Measurements from ENCODE around the gene ZBTB37.

ZBTB37 gene

DNA sequence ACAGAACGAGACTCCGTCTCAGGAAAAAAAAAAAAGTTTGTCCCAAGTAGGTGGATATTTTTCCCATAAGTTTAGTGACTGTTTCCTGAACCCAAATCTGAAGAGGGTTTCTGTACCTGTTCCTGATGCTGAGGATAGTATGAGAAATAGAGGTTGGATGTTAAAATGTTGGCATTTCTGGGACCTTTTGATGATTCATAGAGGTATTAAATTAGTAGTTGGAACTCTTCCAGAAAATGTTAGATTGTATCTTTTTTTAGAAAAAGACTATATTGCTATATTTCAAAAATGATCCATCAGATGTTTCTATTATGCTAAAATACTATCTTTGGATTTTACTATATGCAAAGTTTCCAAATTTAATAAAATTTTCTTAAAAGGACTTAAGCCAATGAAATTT is 40.6 kb upstream of the ZBTB37 start:
- H3K4me3 ChIP-seq (ENCODE audit: low read depth, low read length): no peak overlapping the region
- TF ChIP-seq MYC (IDR thresholded peaks at IDR 0.05; ENCODE audit: low read depth, low read length) (no peak), POLR2A (IDR thresholded peaks at IDR 0.05; ENCODE audit: extremely low read depth, insufficient read length) (no peak)
- TF ChIP-seq, protein P1, sequence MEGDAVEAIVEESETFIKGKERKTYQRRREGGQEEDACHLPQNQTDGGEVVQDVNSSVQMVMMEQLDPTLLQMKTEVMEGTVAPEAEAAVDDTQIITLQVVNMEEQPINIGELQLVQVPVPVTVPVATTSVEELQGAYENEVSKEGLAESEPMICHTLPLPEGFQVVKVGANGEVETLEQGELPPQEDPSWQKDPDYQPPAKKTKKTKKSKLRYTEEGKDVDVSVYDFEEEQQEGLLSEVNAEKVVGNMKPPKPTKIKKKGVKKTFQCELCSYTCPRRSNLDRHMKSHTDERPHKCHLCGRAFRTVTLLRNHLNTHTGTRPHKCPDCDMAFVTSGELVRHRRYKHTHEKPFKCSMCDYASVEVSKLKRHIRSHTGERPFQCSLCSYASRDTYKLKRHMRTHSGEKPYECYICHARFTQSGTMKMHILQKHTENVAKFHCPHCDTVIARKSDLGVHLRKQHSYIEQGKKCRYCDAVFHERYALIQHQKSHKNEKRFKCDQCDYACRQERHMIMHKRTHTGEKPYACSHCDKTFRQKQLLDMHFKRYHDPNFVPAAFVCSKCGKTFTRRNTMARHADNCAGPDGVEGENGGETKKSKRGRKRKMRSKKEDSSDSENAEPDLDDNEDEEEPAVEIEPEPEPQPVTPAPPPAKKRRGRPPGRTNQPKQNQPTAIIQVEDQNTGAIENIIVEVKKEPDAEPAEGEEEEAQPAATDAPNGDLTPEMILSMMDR (IDR thresholded peaks at IDR 0.05; ENCODE audit: low read depth, low read length): no peak
- TF ChIP-seq, protein P2, sequence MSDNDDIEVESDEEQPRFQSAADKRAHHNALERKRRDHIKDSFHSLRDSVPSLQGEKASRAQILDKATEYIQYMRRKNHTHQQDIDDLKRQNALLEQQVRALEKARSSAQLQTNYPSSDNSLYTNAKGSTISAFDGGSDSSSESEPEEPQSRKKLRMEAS (IDR thresholded peaks at IDR 0.05; ENCODE audit: low read depth, low read length): no peak
- DNase-seq (ENCODE audit: low read depth): no peak

DNA sequence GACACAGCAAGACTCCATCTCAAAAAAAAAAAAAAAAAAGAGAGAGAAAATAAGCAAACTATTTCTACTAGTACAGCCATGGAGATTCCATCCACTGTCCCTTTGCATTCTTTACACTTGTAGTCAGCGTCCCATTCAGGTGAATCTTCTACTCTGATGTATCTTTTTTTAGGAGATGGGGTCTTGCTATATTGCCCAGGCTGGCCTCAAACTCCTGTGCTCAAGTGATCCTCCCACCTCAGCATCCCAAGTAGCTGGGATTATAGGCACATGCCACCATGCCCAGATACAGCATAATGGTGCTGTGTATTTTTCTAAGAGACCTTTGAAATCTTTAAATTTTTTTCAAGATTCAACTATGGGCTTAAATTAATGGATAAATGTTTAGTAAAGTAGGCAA is 35.4 kb upstream of the ZBTB37 start:
- DNase-seq (ENCODE audit: low read depth): no peak

DNA sequence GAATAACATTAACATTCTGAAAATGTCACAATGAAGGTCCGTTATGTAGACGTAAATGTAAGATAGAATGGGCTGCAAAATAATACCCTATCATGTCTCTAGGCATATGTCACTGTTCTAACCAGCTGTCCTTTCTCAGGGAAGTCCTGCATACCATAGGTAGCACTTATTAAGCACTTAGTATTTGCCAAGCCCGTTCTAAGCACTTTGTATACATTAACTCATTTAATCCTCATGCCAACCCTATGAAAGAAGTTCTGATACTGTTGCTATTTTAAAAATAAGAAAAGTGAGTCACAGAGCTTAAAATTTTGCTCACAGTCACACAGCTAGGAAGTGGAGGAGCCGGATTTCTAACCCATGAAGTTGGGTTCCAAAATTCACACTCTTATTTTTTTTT is 16.1 kb upstream of the ZBTB37 start:
- no peak overlapping the region for H3K4me3 ChIP-seq (ENCODE audit: low read depth, low read length)
- TF ChIP-seq, protein P1 (IDR thresholded peaks at IDR 0.05; ENCODE audit: low read depth, low read length): no peak
- TF ChIP-seq, protein P2 (IDR thresholded peaks at IDR 0.05; ENCODE audit: low read depth, low read length): no peak
- no peak for TF ChIP-seq POLR2A (IDR thresholded peaks at IDR 0.05; ENCODE audit: extremely low read depth, insufficient read length)
- TF ChIP-seq MYC (IDR thresholded peaks at IDR 0.05; ENCODE audit: low read depth, low read length): no peak
- no peak for DNase-seq (ENCODE audit: low read depth)

More for the DNA sequence above, 35.4 kb upstream of the ZBTB37 start:
- H3K4me3 ChIP-seq (ENCODE audit: low read depth, low read length): no peak overlapping the region
- TF ChIP-seq, protein P1 (IDR thresholded peaks at IDR 0.05; ENCODE audit: low read depth, low read length): no peak
- TF ChIP-seq POLR2A (IDR thresholded peaks at IDR 0.05; ENCODE audit: extremely low read depth, insufficient read length) (no peak), MYC (IDR thresholded peaks at IDR 0.05; ENCODE audit: low read depth, low read length) (no peak)

DNA sequence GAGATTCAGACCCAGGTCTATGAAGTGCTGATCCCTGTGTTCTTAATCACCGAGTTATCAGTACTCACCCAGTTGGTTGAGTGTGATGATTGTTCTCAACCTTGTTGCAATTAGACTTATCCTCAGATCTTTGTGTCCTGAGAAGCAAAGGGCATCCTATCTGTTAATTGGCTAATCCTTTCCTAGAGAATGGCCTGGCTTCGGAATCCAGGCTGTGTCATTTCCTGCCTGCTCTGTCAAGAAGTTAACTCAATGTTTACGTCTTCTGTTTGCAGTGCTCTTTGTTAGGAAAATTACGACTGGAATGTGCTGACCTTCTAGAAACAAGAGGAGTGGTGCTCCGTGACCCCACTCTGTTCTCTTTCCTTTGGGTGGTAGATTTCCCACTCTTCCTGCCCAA is 15.1 kb upstream of the ZBTB37 start:
- DNase-seq (ENCODE audit: low read depth): no peak
- H3K4me3 ChIP-seq (ENCODE audit: low read depth, low read length): no peak overlapping the region
- TF ChIP-seq MYC (IDR thresholded peaks at IDR 0.05; ENCODE audit: low read depth, low read length) (no peak), POLR2A (IDR thresholded peaks at IDR 0.05; ENCODE audit: extremely low read depth, insufficient read length) (no peak)
- TF ChIP-seq, protein P1 (IDR thresholded peaks at IDR 0.05; ENCODE audit: low read depth, low read length): no peak
- TF ChIP-seq, protein P2 (IDR thresholded peaks at IDR 0.05; ENCODE audit: low read depth, low read length): no peak

DNA sequence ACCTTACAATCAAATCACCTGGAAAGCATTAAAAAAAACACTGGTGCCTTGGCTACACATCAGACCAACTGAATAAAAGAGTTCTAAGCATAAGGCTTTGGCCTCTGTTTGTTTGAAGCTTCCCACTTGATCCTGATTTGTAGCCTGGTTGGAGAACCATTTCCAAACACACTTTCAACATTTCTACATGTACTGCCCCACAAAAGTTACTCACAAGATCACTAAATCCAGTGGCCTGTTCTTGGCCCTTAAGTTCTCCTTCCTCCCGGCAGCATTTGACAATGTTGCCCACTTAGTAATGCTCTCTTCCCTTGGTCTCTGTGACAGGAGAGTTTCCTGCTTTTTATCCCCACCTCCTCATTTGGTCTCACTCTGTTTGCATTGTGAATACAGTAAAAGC is 12.2 kb upstream of the ZBTB37 start:
- no peak overlapping the region for H3K4me3 ChIP-seq (ENCODE audit: low read depth, low read length)
- TF ChIP-seq, protein P1 (IDR thresholded peaks at IDR 0.05; ENCODE audit: low read depth, low read length): no peak
- TF ChIP-seq POLR2A (IDR thresholded peaks at IDR 0.05; ENCODE audit: extremely low read depth, insufficient read length): no peak
- TF ChIP-seq MYC (IDR thresholded peaks at IDR 0.05; ENCODE audit: low read depth, low read length): no peak
- TF ChIP-seq, protein P2 (IDR thresholded peaks at IDR 0.05; ENCODE audit: low read depth, low read length): no peak
- DNase-seq (ENCODE audit: low read depth): no peak

DNA sequence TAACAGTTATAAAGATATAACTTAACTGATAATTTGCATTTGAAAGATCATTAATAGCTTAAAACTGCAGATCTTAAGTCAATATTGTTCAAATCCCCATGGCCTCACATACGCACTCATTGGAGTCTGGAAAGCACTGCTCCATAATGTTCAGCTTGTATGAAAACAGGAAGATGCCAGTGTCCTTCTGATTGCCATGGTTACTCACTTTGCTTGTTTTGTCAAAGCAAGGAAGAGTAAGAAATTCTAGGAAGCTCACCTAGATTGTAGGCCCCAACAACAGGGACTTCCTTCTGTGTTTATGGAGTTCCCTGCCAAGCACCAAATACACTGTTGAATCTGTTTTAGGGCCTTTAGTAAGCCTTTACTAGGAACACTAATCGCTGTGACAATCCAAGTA is 11.3 kb upstream of the ZBTB37 start:
- TF ChIP-seq, protein P2 (IDR thresholded peaks at IDR 0.05; ENCODE audit: low read depth, low read length): no peak
- TF ChIP-seq, protein P1 (IDR thresholded peaks at IDR 0.05; ENCODE audit: low read depth, low read length): no peak
- TF ChIP-seq MYC (IDR thresholded peaks at IDR 0.05; ENCODE audit: low read depth, low read length) (no peak), POLR2A (IDR thresholded peaks at IDR 0.05; ENCODE audit: extremely low read depth, insufficient read length) (no peak)
- H3K4me3 ChIP-seq (ENCODE audit: low read depth, low read length): no peak overlapping the region
- DNase-seq (ENCODE audit: low read depth): no peak

Data from NB4 (cell line).